ENCODE measurements around the gene PPM1H. TPM values are rescaled to one million over a fixed set of nuclear protein-coding genes. Genes with fewer than 3 reads are reported as not detected.

The PPM1H gene
- total RNA-seq, 1 donor from 2014 or later, result 7.2 TPM

GRCh38 chr12:62720661-62721330 is 214.2 kb downstream of the PPM1H start:
- no peak for DNase-seq (ENCODE audit: extremely low read depth, low read depth, low spot score)

GRCh38 chr12:62720025-62720424 is 214.9 kb downstream of the PPM1H start:
- DNase-seq (ENCODE audit: extremely low read depth, low read depth, low spot score), result no peak

GRCh38 chr12:62718762-62719426 is 216.1 kb downstream of the PPM1H start:
- no peak for DNase-seq (ENCODE audit: extremely low read depth, low read depth, low spot score)

GRCh38 chr12:62717643-62718042 is 217.3 kb downstream of the PPM1H start:
- DNase-seq (ENCODE audit: extremely low read depth, low read depth, low spot score), result no peak

- no peak for DNase-seq (ENCODE audit: extremely low read depth, low read depth, low spot score)
Observed at GRCh38 chr12:62716866-62717525, 218.0 kb downstream of the PPM1H start.

- DNase-seq (ENCODE audit: extremely low read depth, low read depth, low spot score), result no peak
Observed at GRCh38 chr12:62716037-62716436, 218.9 kb downstream of the PPM1H start.

- DNase-seq (ENCODE audit: extremely low read depth, low read depth, low spot score), result no peak
Observed at GRCh38 chr12:62714774-62715721, 219.9 kb downstream of the PPM1H start.

GRCh38 chr12:62714181-62714773 is 220.7 kb downstream of the PPM1H start:
- DNase-seq (ENCODE audit: extremely low read depth, low read depth, low spot score), result no peak

GRCh38 chr12:62713723-62714122 is 221.2 kb downstream of the PPM1H start:
- DNase-seq (ENCODE audit: extremely low read depth, low read depth, low spot score), result no peak

- DNase-seq (ENCODE audit: extremely low read depth, low read depth, low spot score), result no peak
Observed at GRCh38 chr12:62712681-62713573, 222.0 kb downstream of the PPM1H start.

- no peak for DNase-seq (ENCODE audit: extremely low read depth, low read depth, low spot score)
Observed at GRCh38 chr12:62711631-62712241, 223.2 kb downstream of the PPM1H start.

- no peak for DNase-seq (ENCODE audit: extremely low read depth, low read depth, low spot score)
Observed at GRCh38 chr12:62709311-62709710, 225.6 kb downstream of the PPM1H start.

- no peak for DNase-seq (ENCODE audit: extremely low read depth, low read depth, low spot score)
Observed at GRCh38 chr12:62707939-62708338, 227.0 kb downstream of the PPM1H start.

GRCh38 chr12:62705846-62706245 is 229.1 kb downstream of the PPM1H start:
- no peak for DNase-seq (ENCODE audit: extremely low read depth, low read depth, low spot score)

GRCh38 chr12:62703011-62703380 is 232.0 kb downstream of the PPM1H start:
- DNase-seq (ENCODE audit: extremely low read depth, low read depth, low spot score), result no peak

GRCh38 chr12:62701492-62701891 is 233.5 kb downstream of the PPM1H start:
- DNase-seq (ENCODE audit: extremely low read depth, low read depth, low spot score), result no peak

- DNase-seq (ENCODE audit: extremely low read depth, low read depth, low spot score), result no peak
Observed at GRCh38 chr12:62700091-62700880, 234.7 kb downstream of the PPM1H start.

GRCh38 chr12:62698701-62699101 is 236.2 kb downstream of the PPM1H start:
- DNase-seq (ENCODE audit: extremely low read depth, low read depth, low spot score), result no peak

Data from glomerular endothelial cell (primary cell).